ENCODE data around the gene ATG4C. TPM values are rescaled to one million over a fixed set of nuclear protein-coding genes. Genes with fewer than 3 reads are reported as not detected.

Gene ATG4C
- total RNA-seq: 6.8 and 10.2 TPM in 2 replicates

GRCh38 chr1:62783736-62784508 lies at the start of gene ATG4C:
Gene ATG4C, plus strand, starts transcription at chr1:62784132. Its CDS starts 19,655 bp downstream, at chr1:62803787.

Other genes starting within 250 kb of the ATG4C start
- not detected in 2 replicates for gene ANGPTL3, start 186.6 kb upstream of the ATG4C start, total RNA-seq
- gene DOCK7, start 95.7 kb upstream of the ATG4C start, total RNA-seq: 26.1 and 30.5 TPM in 2 replicates